Chondrocyte (in vitro differentiated cells): Measurements from ENCODE around the gene PAX8. TPM values are rescaled to one million over a fixed set of nuclear protein-coding genes. Genes with fewer than 3 reads are reported as not detected.

ENCODE experiments used
- DNase-seq: peaks from one replicate; pipeline ENCODE4 v3.0.0; 2021; ENCODE audit warnings: mixed read lengths, low spot score
- H3K27ac Mint-ChIP-seq: one replicate; pipeline ENCODE4 v1.8.0; 2021; ENCODE audit warnings: mild to moderate bottlenecking, moderate library complexity, mixed read lengths; ENCODE audit not compliant: unreplicated experiment
- H3K27me3 Mint-ChIP-seq: 2 replicates; pipeline ENCODE4 v1.8.0; 2021; ENCODE audit warnings: low read depth, mixed read lengths
- H3K36me3 Mint-ChIP-seq: 2 replicates; pipeline ENCODE4 v1.8.0; 2021; ENCODE audit warnings: low read depth, mixed read lengths
- H3K4me1 Mint-ChIP-seq: 2 replicates; pipeline ENCODE4 v1.8.0; 2021; ENCODE audit warnings: low read depth, mild to moderate bottlenecking, mixed read lengths
- H3K4me3 Mint-ChIP-seq: one replicate; pipeline ENCODE4 v1.8.0; 2021; ENCODE audit warnings: mild to moderate bottlenecking, moderate library complexity, mixed read lengths; ENCODE audit not compliant: unreplicated experiment
- H3K9me3 Mint-ChIP-seq: 2 replicates; pipeline ENCODE4 v1.8.0; 2021; ENCODE audit warnings: low read depth, mixed read lengths
- CTCF ChIP-seq: fragments of 200-600 bp; sonication (generic); IDR thresholded peaks from 2 replicates; pipeline ENCODE4 v1.5.0; 2021; ENCODE audit warnings: antibody characterized with exemption, mild to moderate bottlenecking, moderate library complexity
- total RNA-seq: library from RNA; stranded (reverse); gene quantifications from 3 replicates; pipeline ENCODE4 v1.2.1, GENCODE V29; 2021

Gene PAX8
- total RNA-seq, 1 donor from 2014 or later, result not detected

GRCh38 chr2:113209646-113210171, 69.0 kb downstream of the PAX8 start:
- H3K27ac Mint-ChIP-seq, result peak overlapping the region; percentile 19
- no peaks in the 10 kb centered on the region for H3K36me3 Mint-ChIP-seq
- no peak overlapping the region for H3K4me3 Mint-ChIP-seq
- H3K9me3 Mint-ChIP-seq, result no peaks in the 10 kb centered on the region
- H3K27me3 Mint-ChIP-seq, result no peaks in the 10 kb centered on the region
- TF ChIP-seq CTCF, result no peak
- H3K4me1 Mint-ChIP-seq, result peaks cover 42% of the 10 kb centered on the region
- no peak for DNase-seq

- no peak for DNase-seq
- Mint-ChIP-seq H3K27me3 (no peaks in the 10 kb centered on the region), H3K27ac (peak overlapping the region; percentile 19), H3K9me3 (no peaks in the 10 kb centered on the region), H3K36me3 (no peaks in the 10 kb centered on the region), H3K4me3 (no peak overlapping the region), H3K4me1 (peaks cover 42% of the 10 kb centered on the region)
- no peak for TF ChIP-seq CTCF
These were observed 69.6 kb downstream of the PAX8 start for GRCh38 chr2:113209011-113209645.

- H3K9me3 Mint-ChIP-seq, result no peaks in the 10 kb centered on the region
- TF ChIP-seq CTCF, result no peak
- no peaks in the 10 kb centered on the region for H3K36me3 Mint-ChIP-seq
- no peak overlapping the region for H3K4me3 Mint-ChIP-seq
- H3K4me1 Mint-ChIP-seq, result peaks cover 47% of the 10 kb centered on the region
- no peak for DNase-seq
- no peaks in the 10 kb centered on the region for H3K27me3 Mint-ChIP-seq
- H3K27ac Mint-ChIP-seq, result no peak overlapping the region
These were observed 70.3 kb downstream of the PAX8 start for GRCh38 chr2:113208396-113208795.

GRCh38 chr2:113207021-113207420, 71.7 kb downstream of the PAX8 start:
- no peak for TF ChIP-seq CTCF
- no peak for DNase-seq
- Mint-ChIP-seq H3K9me3 (no peaks in the 10 kb centered on the region), H3K4me1 (peaks cover 40% of the 10 kb centered on the region), H3K36me3 (no peaks in the 10 kb centered on the region), H3K27me3 (no peaks in the 10 kb centered on the region), H3K4me3 (no peak overlapping the region), H3K27ac (no peak overlapping the region)

GRCh38 chr2:113206251-113206650, 72.5 kb downstream of the PAX8 start:
- no peak overlapping the region for H3K27ac Mint-ChIP-seq
- H3K27me3 Mint-ChIP-seq, result no peaks in the 10 kb centered on the region
- H3K4me3 Mint-ChIP-seq, result no peak overlapping the region
- no peak for TF ChIP-seq CTCF
- DNase-seq, result no peak
- no peaks in the 10 kb centered on the region for H3K9me3 Mint-ChIP-seq
- peaks cover 33% of the 10 kb centered on the region for H3K4me1 Mint-ChIP-seq
- no peaks in the 10 kb centered on the region for H3K36me3 Mint-ChIP-seq
